HG03135 (cell line): ENCODE measurements around the gene ADGRD1.

Experiments used
- ATAC-seq: cut with Tn5 transposase; IDR thresholded peaks from one replicate; pipeline ENCODE4 v1.9.1; 2021; ENCODE audit warnings: mild to moderate bottlenecking, moderate library complexity; ENCODE audit not compliant: unreplicated experiment

ADGRD1 gene

GRCh38 chr12:131085816-131086591 lies 132.3 kb downstream of the ADGRD1 start:
- ATAC-seq, result no peak

GRCh38 chr12:131087302-131087818 lies 133.7 kb downstream of the ADGRD1 start:
- ATAC-seq, result no peak

GRCh38 chr12:131087991-131088700 lies 134.4 kb downstream of the ADGRD1 start:
- no peak for ATAC-seq

- ATAC-seq, result no peak
These were observed 135.2 kb downstream of the ADGRD1 start for GRCh38 chr12:131088701-131089530.

GRCh38 chr12:131089531-131090273 lies 136.0 kb downstream of the ADGRD1 start:
- ATAC-seq, result no peak

GRCh38 chr12:131090274-131091210 lies 136.8 kb downstream of the ADGRD1 start:
- no peak for ATAC-seq

GRCh38 chr12:131091413-131091975 lies 137.8 kb downstream of the ADGRD1 start:
- ATAC-seq, result no peak

- ATAC-seq, result no peak
These were observed 138.4 kb downstream of the ADGRD1 start for GRCh38 chr12:131091976-131092691.

- ATAC-seq, result peak; percentile 56
These were observed 139.3 kb downstream of the ADGRD1 start for GRCh38 chr12:131092901-131093603.

GRCh38 chr12:131093604-131093955 lies 139.9 kb downstream of the ADGRD1 start:
- ATAC-seq, result no peak

GRCh38 chr12:131093971-131094830 lies 140.5 kb downstream of the ADGRD1 start:
- ATAC-seq, result no peak

GRCh38 chr12:131094831-131095805 lies 141.4 kb downstream of the ADGRD1 start:
- ATAC-seq, result no peak

- no peak for ATAC-seq
These were observed 142.3 kb downstream of the ADGRD1 start for GRCh38 chr12:131095826-131096680.

- ATAC-seq, result no peak
These were observed 143.0 kb downstream of the ADGRD1 start for GRCh38 chr12:131096681-131097181.
